ENCODE measurements around the gene ATP11B.

DNA sequence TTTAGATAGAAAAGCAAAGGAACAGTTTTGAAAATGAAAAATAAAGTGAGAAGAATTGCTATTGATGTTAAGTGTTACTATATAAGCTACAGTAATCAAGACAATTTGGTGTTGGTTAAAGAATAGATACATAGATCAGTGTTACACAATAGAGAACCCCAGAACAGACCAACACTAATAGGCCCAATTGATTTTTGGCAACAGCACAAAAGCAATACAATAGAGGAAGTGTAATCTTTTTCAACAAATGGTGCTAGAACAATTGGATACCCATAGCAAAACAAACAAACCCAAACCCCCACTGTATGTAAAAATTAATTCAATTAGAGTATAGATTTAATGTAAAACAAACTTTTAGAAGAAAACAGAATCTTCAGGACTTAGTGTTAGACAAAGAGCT, 61.8 kb downstream of the ATP11B start:
- no peak for TF ChIP-seq POLR2A (IDR thresholded peaks at IDR 0.05; ENCODE audit: low read depth, low read length)
- no peak for TF ChIP-seq TAF1 (IDR thresholded peaks at IDR 0.05; ENCODE audit: low read depth, low read length)

Data from GM12891 (cell line).